ENCODE data around the gene KIAA1328.

GRCh38 chr18:37272841-37273240 lies 443.9 kb downstream of the KIAA1328 start:
- no peak for TF ChIP-seq EZH2phosphoT487 (IDR thresholded peaks at IDR 0.05; ENCODE audit: insufficient read depth, low read depth)
- TF ChIP-seq EZH2 (IDR thresholded peaks at IDR 0.05; ENCODE audit: insufficient read depth, poor library complexity, severe bottlenecking) = no peak
